ENCODE results near the gene NLRP1. TPM values are rescaled to one million over a fixed set of nuclear protein-coding genes. Genes with fewer than 3 reads are reported as not detected.
"Not testable (repeated sequence)": the region's sequence is repeated elsewhere in the genome, so short reads cannot be mapped to it uniquely, and the experiment has no call there.

The NLRP1 gene
- total RNA-seq, 2 experiments from 2014 or later, result 44.5 to 46.1 TPM

DNA sequence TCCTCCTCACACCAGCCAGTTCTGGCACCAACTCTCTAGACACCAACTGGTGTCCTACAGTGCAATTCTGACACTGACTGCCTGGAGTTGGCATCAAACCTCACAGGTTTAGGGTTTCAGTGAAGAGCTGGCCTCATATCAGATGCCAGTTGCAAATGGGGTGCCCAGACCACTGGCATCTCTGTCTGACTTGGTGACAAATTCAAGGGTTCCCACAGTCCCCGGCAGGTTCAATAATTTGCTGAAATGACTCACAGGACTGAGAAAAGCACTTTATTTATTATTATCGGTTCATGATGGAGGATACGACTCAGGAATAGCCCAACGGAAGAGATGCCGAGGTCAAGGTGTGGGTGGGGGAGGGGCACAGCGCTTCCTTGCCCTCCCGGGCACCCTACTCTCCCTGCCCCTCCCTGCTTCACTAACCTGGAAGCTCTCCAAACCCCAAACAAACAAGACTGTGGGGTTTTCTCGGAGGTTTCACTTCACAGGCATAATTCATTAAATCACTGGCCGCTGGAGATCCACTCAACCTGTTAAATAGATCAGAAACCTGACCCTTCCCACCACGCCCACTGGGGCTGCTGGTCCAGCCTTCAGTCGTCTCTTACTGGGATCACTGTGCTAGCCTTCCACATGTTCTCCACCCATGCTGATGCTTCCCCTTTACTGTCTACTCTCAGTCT, 1.7 kb upstream of the NLRP1 start:
- Mint-ChIP-seq H3K4me1 (ENCODE audit: low read depth) (peaks cover 47% of the 10 kb centered on the region), H3K27ac (peak overlapping the region; percentile 51), H3K9me3 (ENCODE audit: insufficient read depth) (no peaks in the 10 kb centered on the region), H3K4me3 (no peak overlapping the region), H3K27me3 (ENCODE audit: low read depth) (peaks cover 6% of the 10 kb centered on the region), H3K36me3 (ENCODE audit: low read depth) (peaks cover 26% of the 10 kb centered on the region)
- ChIA-PET POLR2A (no interaction called here), CTCF (interaction anchor here (1.0 to 2.5 kb wide), 3 partner anchors 18 to 120 kb away, joined by 3 to 6 read pairs (median 4); no protein-coding TSS in a partner anchor)
- ATAC-seq, result no peak
- DNase-seq, result no peak

DNA sequence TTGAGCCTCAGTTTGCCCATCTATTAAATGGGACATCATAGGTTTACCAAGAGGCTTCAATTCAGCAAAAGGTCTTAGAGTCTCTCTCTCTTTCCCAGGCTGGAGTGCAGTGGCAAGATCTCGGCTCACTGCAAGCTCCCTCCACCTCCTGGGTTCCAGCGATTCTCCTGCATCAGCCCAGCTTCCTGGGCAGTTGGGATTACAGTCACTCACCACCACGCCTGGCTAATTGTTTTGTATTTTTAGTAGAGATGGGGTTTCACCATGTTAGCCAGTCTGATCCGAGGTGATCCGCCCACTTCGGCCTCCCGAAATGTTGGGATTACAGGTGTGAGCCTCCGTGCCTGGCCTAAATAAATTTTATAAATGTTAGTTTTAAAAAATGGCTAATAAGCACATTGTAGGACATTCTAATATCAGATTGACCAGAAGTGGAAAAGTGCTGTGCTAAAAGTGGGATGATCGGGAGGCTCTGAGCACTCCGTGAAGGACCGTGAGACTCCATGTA, 1.0 kb upstream of the NLRP1 start:
- DNase-seq (no peak), ATAC-seq (no peak)
- Mint-ChIP-seq H3K27me3 (ENCODE audit: low read depth) (peaks cover 5% of the 10 kb centered on the region), H3K4me1 (ENCODE audit: low read depth) (peaks cover 53% of the 10 kb centered on the region), H3K27ac (peak overlapping the region; percentile 96), H3K36me3 (ENCODE audit: low read depth) (peaks cover 30% of the 10 kb centered on the region), H3K4me3 (no peak overlapping the region), H3K9me3 (ENCODE audit: insufficient read depth) (no peaks in the 10 kb centered on the region)
- CTCF ChIA-PET, result interaction anchor here (1.6 to 2.5 kb wide), 3 partner anchors 17 to 851 kb away, joined by 4 to 6 read pairs (median 5); no protein-coding TSS in a partner anchor
- POLR2A ChIA-PET, result interaction anchor here (4.1 kb wide), 1 partner anchor 99 kb away, joined by 18 read pairs; the partner anchor contains the start of genes DERL2 and MIS12

DNA sequence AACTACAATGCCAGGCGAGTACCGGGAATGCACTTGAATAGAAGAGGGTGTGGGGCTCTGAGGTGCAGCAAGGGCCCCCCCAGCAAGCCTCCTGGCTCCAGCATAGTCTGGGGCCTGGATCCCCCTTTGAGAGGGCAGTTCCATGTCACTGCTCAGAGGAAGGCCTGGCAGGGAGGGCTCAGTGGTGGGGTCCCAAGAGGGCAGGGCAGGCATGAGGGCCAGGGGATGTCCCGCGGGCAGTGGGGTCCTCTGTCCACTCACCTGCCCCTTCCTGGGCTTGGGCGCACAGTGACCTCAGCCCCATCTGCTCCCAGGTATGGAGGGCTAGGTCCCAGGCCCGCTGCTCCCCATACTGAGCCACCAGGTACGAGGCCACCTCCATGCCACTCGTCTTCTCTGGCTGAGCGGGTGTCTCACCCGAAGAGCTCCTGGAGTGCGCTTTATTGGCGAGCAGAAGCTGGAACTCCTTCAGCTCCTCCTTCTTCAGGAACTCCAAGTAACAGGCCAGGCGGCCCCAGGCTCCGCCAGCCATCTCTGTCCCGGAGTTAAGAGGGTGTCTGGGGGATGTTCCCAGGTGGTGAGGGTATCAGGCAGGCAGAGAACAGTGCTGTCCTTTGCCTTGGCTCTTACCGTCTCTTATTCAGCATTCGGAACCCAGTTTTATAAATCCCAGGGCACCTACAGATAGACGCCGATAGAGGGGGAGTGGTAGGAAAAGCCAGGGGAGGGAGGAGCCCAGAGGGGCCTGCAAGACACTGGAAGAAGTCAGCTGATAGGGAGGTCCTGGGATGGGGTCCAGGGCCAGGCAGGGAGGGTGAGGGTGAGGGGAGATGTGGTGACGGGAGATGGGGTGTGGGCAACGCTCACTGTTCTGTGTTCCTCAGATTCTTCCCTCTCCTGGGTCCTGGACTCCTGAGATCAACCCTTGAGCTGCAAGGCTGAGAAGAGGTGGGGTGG, 605 bp downstream of the NLRP1 start:
- DNase-seq, result peak; percentile 34
- ATAC-seq, result peak; percentile 30
- Mint-ChIP-seq H3K27me3 (ENCODE audit: low read depth) (peaks cover 2% of the 10 kb centered on the region), H3K9me3 (ENCODE audit: insufficient read depth) (no peaks in the 10 kb centered on the region), H3K36me3 (ENCODE audit: low read depth) (peaks cover 46% of the 10 kb centered on the region), H3K4me3 (peak overlapping the region; percentile 96), H3K27ac (peak overlapping the region; percentile 96), H3K4me1 (ENCODE audit: low read depth) (peaks cover 58% of the 10 kb centered on the region)
- CTCF ChIA-PET, result interaction anchor here (0.8 to 2.5 kb wide), 5 partner anchors 10 to 852 kb away, joined by 3 to 6 read pairs (median 5); no protein-coding TSS in a partner anchor
- POLR2A ChIA-PET, result interaction anchor here (0.6 to 4.1 kb wide), 4 partner anchors 9 to 853 kb away, joined by 3 to 18 read pairs (median 4); partner anchors contain the start of genes DERL2, DHX33 and MIS12

DNA sequence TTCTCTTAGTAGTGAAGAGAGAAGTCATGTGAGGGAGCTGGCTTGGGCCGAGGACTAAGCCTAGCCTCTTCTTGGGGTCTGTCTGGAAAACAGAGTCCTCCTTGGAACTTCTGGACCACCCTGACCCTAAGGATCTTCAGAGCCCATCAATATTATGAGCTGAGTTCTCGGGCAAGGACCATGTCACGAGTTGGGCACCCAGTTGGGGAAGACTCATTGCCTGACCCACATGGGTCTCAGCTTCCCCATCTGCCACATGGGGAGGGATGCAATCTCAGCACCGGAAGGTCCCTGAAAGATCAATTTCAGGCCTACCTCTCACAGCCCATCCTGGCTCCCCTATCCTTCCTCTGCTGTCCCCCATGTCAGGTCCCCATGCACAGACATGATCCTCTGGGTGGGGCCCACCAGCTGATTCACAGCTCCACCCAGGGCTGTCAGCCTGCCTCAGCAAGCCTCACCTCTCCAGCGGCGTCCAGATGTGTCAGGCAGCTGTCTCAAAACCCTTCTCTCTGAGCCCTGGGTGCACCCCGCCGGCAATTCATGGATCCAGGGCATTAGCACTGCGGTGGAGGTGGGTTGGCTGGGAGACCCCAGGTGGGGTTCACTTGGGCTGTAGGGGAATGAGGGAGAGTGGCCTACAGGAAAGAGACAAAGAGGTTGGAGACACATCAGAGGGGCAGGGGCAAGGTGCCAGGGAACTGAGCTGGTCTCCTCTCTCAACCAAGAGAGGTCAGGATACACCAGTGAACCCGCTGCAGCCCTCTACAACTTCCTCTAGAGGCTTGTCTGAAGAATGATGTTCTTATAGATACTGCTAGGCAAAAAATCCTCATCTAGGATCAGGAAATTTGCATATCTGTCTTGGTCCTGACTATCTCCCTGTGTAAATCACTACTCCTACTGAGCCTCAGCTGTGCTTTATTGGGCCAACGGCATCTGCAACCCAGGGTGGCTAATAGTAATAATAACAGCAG, 1.8 kb downstream of the NLRP1 start:
- DNase-seq, result no peak
- peaks cover 2% of the 10 kb centered on the region for H3K27me3 Mint-ChIP-seq (ENCODE audit: low read depth)
- ATAC-seq, result no peak
- H3K9me3 Mint-ChIP-seq (ENCODE audit: insufficient read depth), result no peaks in the 10 kb centered on the region
- H3K27ac Mint-ChIP-seq, result peak overlapping the region; percentile 72
- H3K4me1 Mint-ChIP-seq (ENCODE audit: low read depth), result peaks cover 61% of the 10 kb centered on the region
- ChIA-PET CTCF (interaction anchor here (0.9 kb wide), 1 partner anchor 9 kb away, joined by 3 read pairs; no protein-coding TSS in a partner anchor), POLR2A (interaction anchor here (4.1 kb wide), 1 partner anchor 96 kb away, joined by 18 read pairs; the partner anchor contains the start of genes DERL2 and MIS12)
- H3K4me3 Mint-ChIP-seq, result peak overlapping the region; percentile 96
- H3K36me3 Mint-ChIP-seq (ENCODE audit: low read depth), result peaks cover 56% of the 10 kb centered on the region

DNA sequence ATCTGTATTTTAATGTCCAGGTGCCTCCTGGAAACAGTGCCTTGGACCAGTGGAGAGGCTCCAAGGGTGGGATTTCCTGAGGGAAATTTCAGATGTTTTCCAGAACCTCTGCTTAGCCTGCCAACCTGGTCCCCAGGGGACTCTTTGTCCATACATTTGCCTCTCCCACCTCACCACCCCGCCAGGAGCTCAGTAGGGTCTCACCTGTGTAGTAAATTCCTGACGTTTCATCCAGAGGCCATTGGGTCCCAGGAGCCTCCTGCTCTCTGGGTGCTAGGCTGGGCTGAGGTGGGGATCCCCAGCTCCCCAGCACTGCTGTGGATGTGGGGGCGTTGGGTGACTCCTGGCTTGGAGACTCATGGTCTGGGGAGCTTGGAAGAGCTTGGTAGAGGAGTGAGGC, 2.7 kb downstream of the NLRP1 start:
- ATAC-seq, result no peak
- H3K4me1 Mint-ChIP-seq (ENCODE audit: low read depth), result peaks cover 59% of the 10 kb centered on the region
- DNase-seq, result no peak
- H3K4me3 Mint-ChIP-seq, result no peak overlapping the region
- no peaks in the 10 kb centered on the region for H3K9me3 Mint-ChIP-seq (ENCODE audit: insufficient read depth)
- no peaks in the 10 kb centered on the region for H3K27me3 Mint-ChIP-seq (ENCODE audit: low read depth)
- peaks cover 64% of the 10 kb centered on the region for H3K36me3 Mint-ChIP-seq (ENCODE audit: low read depth)
- H3K27ac Mint-ChIP-seq, result peak overlapping the region; percentile 71
- POLR2A ChIA-PET, result interaction anchor here (4.1 kb wide), 1 partner anchor 95 kb away, joined by 18 read pairs; the partner anchor contains the start of genes DERL2 and MIS12
- CTCF ChIA-PET, result no interaction called here

DNA sequence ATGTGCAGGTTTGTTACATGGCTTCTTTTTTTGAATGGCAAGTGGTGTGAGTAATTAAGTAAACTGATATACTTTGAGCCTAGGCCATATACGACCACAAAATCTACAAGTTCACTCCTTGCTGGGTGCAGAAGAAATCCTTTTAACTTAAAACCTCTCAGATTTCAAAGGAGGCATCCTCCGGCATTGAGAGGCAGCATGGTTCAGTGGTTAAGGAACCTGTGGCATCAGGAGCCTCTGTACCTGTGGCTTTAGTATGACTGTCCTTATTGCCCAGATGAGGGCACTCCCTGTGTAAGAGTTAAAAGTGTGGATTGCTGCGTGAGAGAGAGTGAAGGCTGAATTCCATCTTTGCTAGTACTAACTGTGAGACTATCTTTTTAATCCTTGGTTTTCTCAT, 3.3 kb downstream of the NLRP1 start:
- H3K4me3 Mint-ChIP-seq, result no peak overlapping the region
- no peak overlapping the region for H3K27ac Mint-ChIP-seq
- no peaks in the 10 kb centered on the region for H3K9me3 Mint-ChIP-seq (ENCODE audit: insufficient read depth)
- DNase-seq (no peak), ATAC-seq (no peak)
- POLR2A ChIA-PET, result no interaction called here
- H3K36me3 Mint-ChIP-seq (ENCODE audit: low read depth), result peaks cover 71% of the 10 kb centered on the region
- no peaks in the 10 kb centered on the region for H3K27me3 Mint-ChIP-seq (ENCODE audit: low read depth)
- H3K4me1 Mint-ChIP-seq (ENCODE audit: low read depth), result peaks cover 53% of the 10 kb centered on the region
- CTCF ChIA-PET, result no interaction called here

DNA sequence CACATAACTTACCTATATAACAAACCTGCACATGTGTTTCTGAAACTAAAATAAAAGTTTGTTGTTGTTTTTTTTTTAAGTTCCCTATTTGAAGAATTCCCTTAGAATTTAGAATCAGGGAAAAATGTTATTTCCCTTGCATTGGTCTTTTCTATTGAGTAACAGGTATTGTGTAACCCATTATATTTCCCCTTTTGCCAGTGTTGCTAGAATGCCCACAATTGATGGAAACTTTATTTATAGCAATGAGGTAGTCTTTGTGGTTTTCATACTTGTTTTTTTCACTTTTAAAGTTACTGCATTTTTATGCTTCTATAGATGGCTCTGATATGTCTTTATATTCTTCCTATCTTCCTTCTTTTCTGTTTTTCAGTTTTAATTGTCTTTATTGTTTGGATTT, 3.9 kb downstream of the NLRP1 start:
- H3K27ac Mint-ChIP-seq, result no peak overlapping the region
- H3K9me3 Mint-ChIP-seq (ENCODE audit: insufficient read depth), result no peaks in the 10 kb centered on the region
- peaks cover 77% of the 10 kb centered on the region for H3K36me3 Mint-ChIP-seq (ENCODE audit: low read depth)
- H3K4me3 Mint-ChIP-seq, result no peak overlapping the region
- ATAC-seq (no peak), DNase-seq (no peak)
- H3K27me3 Mint-ChIP-seq (ENCODE audit: low read depth), result no peaks in the 10 kb centered on the region
- H3K4me1 Mint-ChIP-seq (ENCODE audit: low read depth), result peaks cover 48% of the 10 kb centered on the region
- CTCF ChIA-PET, result no interaction called here
- POLR2A ChIA-PET, result no interaction called here

DNA sequence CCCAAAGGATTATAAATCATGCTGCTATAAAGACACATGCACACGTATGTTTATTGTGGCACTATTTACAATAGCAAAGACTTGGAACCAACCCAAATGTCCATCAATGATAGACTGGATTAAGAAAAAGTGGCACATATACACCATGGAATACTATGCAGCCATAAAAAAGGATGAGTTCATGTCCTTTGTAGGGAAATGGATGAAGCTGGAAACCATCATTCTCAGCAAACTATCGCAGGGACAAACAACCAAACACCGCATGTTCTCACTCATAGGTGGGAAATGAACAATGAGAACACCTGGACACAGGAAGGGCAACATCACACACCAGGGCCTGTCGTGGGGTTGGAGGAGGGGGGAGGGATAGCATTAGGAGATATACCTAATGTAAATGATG, 5.5 kb downstream of the NLRP1 start:
- ATAC-seq; H3K27ac Mint-ChIP-seq; H3K27me3 Mint-ChIP-seq (ENCODE audit: low read depth); H3K4me3 Mint-ChIP-seq; DNase-seq; H3K9me3 Mint-ChIP-seq (ENCODE audit: insufficient read depth); POLR2A ChIA-PET; CTCF ChIA-PET: not testable (repeated sequence)
- Mint-ChIP-seq H3K4me1 (ENCODE audit: low read depth) (peaks cover 40% of the 10 kb centered on the region), H3K36me3 (ENCODE audit: low read depth) (peaks cover 82% of the 10 kb centered on the region)

DNA sequence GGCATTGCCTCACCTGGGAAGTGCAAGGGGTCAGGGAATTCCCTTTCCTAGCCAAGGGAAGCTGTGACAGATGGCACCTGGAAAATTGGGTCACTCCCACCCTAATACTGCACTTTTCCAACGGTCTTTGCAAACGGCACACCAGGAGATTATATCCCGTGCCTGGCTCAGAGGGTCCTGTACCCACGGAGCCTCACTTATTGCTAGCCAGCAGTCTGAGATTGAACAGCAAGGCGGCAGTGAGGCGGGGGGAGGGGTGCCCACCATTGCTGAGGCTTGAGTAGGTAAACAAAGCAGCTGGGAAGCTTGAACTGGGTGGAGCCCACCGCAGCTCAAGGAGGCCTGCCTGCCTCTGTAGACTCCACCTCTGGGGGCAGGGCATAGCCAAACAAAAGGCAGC, 11.3 kb downstream of the NLRP1 start:
- H3K36me3 Mint-ChIP-seq (ENCODE audit: low read depth), result peaks cover 89% of the 10 kb centered on the region
- CTCF ChIA-PET, result interaction anchor here (1.3 kb wide), 1 partner anchor 10 kb away, joined by 3 read pairs; no protein-coding TSS in a partner anchor

DNA sequence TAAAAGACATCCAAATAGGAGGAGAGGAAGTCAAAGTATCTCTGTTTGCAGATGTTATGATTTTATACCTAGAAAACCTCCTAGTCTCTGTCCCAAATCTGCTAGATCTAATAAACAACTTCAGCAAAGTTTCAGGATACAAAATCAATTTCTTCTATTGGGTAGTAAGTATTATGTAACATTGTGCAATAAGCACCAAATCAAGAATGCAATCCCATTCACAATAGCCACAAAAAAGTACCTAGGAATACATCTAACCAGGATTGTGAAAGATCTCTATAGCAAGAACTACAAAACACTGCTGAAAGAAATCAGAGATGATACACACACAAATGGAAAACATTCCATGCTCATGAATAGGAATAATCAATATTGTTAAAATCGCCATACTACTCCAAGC, 13.0 kb downstream of the NLRP1 start:
- ATAC-seq (no peak), DNase-seq (no peak)
- POLR2A ChIA-PET, result no interaction called here
- CTCF ChIA-PET, result no interaction called here
- Mint-ChIP-seq H3K9me3 (ENCODE audit: insufficient read depth) (peaks cover 5% of the 10 kb centered on the region), H3K4me3 (no peak overlapping the region), H3K4me1 (ENCODE audit: low read depth) (no peaks in the 10 kb centered on the region), H3K27ac (no peak overlapping the region), H3K27me3 (ENCODE audit: low read depth) (no peaks in the 10 kb centered on the region), H3K36me3 (ENCODE audit: low read depth) (peaks cover 86% of the 10 kb centered on the region)

More for the DNA sequence above, 11.3 kb downstream of the NLRP1 start:
- H3K4me3 Mint-ChIP-seq; ATAC-seq; H3K9me3 Mint-ChIP-seq (ENCODE audit: insufficient read depth); H3K4me1 Mint-ChIP-seq (ENCODE audit: low read depth); H3K27ac Mint-ChIP-seq; POLR2A ChIA-PET; DNase-seq; H3K27me3 Mint-ChIP-seq (ENCODE audit: low read depth): not testable (repeated sequence)

DNA sequence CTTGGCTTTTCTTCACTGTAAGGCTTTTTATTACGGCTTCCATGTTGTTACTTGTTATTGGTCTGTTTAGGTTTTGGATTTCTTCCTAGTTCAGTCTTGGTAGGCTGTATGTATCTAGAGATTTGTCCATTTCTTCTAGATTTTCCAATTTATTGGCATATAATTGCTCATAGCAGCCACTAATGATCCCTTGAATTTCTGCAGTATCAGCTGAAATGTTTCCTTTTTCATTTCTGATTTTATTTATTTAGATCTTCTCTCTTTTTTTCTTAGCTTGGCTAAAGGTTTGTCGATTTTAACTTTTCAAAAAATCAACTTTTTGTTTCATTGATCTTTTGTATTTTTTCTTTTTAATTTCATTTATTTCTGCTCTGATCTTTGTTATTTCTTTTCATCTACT, 18.5 kb downstream of the NLRP1 start:
- ATAC-seq (no peak), DNase-seq (no peak)
- ChIA-PET CTCF (interaction anchor here (0.9 to 1.2 kb wide), 2 partner anchors 9 to 13 kb away, joined by 3 read pairs; no protein-coding TSS in a partner anchor), POLR2A (no interaction called here)
- Mint-ChIP-seq H3K4me1 (ENCODE audit: low read depth) (peaks cover 14% of the 10 kb centered on the region), H3K9me3 (ENCODE audit: insufficient read depth) (no peaks in the 10 kb centered on the region), H3K27me3 (ENCODE audit: low read depth) (no peaks in the 10 kb centered on the region), H3K27ac (no peak overlapping the region), H3K4me3 (no peak overlapping the region), H3K36me3 (ENCODE audit: low read depth) (peaks cover 49% of the 10 kb centered on the region)
